ENCODE measurements around the gene APOA1. TPM values are rescaled to one million over a fixed set of nuclear protein-coding genes. Genes with fewer than 3 reads are reported as not detected.
"Not testable (repeated sequence)": the region's sequence is repeated elsewhere in the genome, so short reads cannot be mapped to it uniquely, and the experiment has no call there.

Gene APOA1
- total RNA-seq, 1 donor from 2014 or later = not detected

DNA sequence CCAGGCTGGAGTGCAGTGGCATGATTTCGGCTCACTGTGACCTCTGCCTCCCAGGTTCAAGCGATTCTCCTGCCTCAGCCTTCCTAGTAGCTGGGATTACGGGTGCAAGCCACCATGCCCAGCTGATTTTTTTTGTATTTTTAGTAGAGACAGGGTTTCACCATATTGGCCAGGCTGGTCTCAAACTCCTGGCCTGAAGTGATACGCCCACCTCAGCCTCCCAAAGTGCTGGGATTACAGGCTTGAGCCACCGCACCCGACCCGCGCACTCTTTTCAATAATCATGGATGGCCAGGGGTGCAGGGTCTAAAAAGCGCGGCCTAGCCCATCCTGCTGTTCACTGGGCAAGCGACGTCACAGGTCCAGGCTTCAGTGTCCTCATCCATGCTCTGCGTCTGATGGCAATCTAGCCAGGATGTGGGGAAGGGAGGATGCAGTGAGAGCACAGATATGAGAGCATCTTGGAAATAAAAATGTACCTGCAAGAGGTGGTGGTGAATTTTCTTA lies 2.8 kb downstream of the APOA1 start:
- DNase-seq (ENCODE audit: low read depth in 2 of 2) = not testable (repeated sequence)

DNA sequence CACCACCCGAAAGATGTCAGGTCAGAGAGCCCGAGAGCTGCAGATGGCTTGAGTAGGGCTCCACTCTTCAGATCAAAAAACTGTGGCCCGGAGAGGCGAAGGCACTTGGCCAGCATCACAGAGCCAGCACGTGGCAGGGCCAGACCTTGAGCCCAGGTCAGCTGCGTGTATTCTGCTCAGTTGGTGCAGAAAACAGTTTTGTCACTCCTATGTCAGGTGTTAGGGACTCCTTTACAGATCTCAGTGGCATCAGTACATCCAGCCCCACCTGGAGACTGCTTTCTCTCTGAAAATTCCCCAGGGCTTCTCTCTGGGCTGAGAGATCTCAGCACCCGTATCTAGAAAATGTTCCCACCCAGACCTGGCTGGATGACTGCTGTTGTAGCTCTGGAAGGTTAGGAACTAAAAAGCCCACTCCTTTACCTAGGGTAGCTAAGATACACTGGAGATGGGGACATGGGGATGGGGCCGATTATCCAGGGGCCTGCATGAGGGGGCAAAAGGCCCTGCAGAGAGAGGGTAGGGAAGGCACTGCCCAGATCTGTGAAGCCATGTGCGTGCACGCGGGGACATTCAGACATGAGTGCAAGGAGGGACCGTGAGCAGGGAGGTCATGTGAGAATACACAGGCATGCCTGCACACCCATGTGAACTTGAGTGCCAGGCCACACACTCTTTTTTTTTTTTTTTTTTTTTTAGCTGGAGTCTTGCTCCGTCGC lies 3.4 kb downstream of the APOA1 start:
- no peak for DNase-seq (ENCODE audit: low read depth in 2 of 2)

DNA sequence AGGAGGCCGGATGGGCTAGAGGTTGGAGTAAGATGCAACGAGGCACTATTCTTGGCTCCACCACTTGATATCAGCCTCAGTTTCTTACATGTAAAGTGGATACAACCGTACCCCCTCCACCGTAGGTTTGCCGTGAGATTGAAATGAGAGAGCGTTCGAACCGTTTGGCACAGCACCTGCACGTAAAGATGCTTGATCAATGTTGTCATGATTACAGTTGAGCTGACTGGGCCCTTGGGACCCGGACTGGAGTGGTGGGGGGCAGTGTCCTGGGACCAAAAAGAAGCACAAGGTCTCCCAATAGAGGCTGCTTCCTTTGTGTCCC lies 4.0 kb downstream of the APOA1 start:
- DNase-seq (ENCODE audit: low read depth in 2 of 2) = no peak

DNA sequence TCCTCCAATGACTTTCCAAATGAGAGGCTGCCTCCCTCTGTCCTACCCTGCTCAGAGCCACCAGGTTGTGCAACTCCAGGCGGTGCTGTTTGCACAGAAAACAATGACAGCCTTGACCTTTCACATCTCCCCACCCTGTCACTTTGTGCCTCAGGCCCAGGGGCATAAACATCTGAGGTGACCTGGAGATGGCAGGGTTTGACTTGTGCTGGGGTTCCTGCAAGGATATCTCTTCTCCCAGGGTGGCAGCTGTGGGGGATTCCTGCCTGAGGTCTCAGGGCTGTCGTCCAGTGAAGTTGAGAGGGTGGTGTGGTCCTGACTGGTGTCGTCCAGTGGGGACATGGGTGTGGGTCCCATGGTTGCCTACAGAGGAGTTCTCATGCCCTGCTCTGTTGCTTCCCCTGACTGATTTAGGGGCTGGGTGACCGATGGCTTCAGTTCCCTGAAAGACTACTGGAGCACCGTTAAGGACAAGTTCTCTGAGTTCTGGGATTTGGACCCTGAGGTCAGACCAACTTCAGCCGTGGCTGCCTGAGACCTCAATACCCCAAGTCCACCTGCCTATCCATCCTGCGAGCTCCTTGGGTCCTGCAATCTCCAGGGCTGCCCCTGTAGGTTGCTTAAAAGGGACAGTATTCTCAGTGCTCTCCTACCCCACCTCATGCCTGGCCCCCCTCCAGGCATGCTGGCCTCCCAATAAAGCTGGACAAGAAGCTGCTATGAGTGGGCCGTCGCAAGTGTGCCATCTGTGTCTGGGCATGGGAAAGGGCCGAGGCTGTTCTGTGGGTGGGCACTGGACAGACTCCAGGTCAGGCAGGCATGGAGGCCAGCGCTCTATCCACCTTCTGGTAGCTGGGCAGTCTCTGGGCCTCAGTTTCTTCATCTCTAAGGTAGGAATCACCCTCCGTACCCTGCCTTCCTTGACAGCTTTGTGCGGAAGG lies 4.8 kb downstream of the APOA1 start:
- no peak for DNase-seq (ENCODE audit: low read depth in 2 of 2)

DNA sequence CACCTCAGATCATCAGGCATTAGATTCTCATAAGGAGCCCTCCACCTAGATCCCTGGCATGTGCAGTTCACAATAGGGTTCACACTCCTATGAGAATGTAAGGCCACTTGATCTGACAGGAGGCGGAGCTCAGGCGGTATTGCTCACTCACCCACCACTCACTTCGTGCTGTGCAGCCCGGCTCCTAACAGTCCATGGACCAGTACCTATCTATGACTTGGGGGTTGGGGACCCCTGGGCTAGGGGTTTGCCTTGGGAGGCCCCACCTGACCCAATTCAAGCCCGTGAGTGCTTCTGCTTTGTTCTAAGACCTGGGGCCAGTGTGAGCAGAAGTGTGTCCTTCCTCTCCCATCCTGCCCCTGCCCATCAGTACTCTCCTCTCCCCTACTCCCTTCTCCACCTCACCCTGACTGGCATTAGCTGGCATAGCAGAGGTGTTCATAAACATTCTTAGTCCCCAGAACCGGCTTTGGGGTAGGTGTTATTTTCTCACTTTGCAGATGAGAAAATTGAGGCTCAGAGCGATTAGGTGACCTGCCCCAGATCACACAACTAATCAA lies 5.6 kb downstream of the APOA1 start:
- no peak for DNase-seq (ENCODE audit: low read depth in 2 of 2)

DNA sequence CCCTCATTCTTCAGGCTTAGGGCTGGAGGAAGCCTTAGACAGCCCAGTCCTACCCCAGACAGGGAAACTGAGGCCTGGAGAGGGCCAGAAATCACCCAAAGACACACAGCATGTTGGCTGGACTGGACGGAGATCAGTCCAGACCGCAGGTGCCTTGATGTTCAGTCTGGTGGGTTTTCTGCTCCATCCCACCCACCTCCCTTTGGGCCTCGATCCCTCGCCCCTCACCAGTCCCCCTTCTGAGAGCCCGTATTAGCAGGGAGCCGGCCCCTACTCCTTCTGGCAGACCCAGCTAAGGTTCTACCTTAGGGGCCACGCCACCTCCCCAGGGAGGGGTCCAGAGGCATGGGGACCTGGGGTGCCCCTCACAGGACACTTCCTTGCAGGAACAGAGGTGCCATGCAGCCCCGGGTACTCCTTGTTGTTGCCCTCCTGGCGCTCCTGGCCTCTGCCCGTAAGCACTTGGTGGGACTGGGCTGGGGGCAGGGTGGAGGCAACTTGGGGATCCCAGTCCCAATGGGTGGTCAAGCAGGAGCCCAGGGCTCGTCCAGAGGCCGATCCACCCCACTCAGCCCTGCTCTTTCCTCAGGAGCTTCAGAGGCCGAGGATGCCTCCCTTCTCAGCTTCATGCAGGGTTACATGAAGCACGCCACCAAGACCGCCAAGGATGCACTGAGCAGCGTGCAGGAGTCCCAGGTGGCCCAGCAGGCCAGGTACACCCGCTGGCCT lies 7.1 kb downstream of the APOA1 start:
- no peak for DNase-seq (ENCODE audit: low read depth in 2 of 2)

DNA sequence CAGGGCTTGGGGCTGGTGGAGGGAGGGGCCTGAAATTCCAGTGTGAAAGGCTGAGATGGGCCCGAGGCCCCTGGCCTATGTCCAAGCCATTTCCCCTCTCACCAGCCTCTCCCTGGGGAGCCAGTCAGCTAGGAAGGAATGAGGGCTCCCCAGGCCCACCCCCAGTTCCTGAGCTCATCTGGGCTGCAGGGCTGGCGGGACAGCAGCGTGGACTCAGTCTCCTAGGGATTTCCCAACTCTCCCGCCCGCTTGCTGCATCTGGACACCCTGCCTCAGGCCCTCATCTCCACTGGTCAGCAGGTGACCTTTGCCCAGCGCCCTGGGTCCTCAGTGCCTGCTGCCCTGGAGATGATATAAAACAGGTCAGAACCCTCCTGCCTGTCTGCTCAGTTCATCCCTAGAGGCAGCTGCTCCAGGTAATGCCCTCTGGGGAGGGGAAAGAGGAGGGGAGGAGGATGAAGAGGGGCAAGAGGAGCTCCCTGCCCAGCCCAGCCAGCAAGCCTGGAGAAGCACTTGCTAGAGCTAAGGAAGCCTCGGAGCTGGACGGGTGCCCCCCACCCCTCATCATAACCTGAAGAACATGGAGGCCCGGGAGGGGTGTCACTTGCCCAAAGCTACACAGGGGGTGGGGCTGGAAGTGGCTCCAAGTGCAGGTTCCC lies 7.8 kb downstream of the APOA1 start, which contains the start of gene APOC3:
Gene APOC3 (plus strand): TSS at position 383 of the 659 bp plus-strand sequence. CDS start 676 bp downstream, outside the sequence.
- DNase-seq (ENCODE audit: low read depth in 2 of 2) = no peak

DNA sequence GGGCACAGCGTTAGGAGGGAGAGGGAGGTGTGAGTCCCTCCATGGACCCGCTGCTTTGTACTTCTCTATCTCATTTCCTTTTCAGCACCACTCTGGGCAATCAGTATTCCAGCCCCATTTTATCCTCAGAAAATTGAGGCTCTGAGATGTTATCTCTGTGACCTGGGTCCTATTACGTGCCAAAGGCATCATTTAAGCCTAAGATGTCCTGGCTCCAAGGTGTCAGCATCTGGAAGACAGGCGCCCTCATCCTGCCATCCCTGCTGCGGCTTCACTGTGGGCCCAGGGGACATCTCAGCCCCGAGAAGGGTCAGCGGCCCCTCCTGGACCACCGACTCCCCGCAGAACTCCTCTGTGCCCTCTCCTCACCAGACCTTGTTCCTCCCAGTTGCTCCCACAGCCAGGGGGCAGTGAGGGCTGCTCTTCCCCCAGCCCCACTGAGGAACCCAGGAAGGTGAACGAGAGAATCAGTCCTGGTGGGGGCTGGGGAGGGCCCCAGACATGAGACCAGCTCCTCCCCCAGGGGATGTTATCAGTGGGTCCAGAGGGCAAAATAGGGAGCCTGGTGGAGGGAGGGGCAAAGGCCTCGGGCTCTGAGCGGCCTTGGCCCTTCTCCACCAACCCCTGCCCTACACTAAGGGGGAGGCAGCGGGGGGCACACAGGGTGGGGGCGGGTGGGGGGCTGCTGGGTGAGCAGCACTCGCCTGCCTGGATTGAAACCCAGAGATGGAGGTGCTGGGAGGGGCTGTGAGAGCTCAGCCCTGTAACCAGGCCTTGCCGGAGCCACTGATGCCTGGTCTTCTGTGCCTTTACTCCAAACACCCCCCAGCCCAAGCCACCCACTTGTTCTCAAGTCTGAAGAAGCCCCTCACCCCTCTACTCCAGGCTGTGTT lies 8.5 kb downstream of the APOA1 start:
- no peak for DNase-seq (ENCODE audit: low read depth in 2 of 2)

DNA sequence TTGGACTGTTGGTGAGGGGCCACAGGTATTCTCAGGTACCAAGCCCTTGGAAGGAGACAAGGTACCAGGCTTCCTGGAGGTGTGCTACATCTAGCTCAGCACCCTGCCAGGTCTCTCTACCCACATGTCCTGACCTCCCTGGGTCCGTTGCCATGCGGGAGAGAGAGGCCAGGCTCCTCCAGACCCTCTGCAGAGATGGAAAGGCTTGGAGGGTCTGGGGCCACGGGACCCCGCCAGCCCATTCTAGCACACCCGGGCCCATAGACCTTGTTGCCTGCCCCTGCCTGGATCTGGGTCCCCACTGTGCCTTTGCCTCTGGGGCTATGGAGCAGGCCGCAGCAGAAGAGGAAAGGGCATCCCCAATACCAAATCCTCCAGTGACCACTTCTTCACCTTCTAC lies 10.0 kb downstream of the APOA1 start:
- DNase-seq (ENCODE audit: low read depth in 2 of 2) = no peak

DNA sequence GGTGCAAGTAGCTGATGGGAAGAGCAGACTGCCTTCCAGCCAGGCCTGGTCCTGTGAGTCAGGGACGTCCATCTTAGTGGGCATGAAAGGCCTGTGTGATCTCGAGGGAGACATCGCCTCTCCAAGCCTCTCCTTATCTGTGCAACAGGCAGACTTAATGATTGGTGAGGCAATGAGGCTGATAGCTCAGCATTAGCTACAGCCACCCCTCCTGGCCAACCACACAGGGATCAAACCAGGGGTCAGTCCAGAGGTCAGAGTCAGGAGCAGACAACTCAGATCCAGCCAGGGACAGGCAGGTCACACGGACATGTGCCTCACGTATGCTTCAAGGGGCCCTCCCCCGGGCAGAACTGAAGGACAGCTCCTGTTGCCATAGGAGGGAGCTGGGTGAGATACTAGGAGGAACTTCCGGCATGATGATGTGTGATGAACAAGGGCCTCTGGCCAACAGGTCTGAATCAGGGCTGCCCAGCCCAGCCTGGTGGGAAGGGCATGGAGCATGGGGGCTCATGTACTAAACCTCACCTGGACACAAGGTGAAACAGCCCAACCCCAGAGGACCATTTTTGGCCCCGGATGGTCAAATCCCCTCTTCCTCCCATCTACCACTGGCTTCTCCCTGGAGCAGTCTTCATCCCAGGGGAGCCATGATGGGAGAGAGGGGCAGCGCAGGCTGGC lies 10.5 kb downstream of the APOA1 start:
- DNase-seq (ENCODE audit: low read depth in 2 of 2) = no peak

DNA sequence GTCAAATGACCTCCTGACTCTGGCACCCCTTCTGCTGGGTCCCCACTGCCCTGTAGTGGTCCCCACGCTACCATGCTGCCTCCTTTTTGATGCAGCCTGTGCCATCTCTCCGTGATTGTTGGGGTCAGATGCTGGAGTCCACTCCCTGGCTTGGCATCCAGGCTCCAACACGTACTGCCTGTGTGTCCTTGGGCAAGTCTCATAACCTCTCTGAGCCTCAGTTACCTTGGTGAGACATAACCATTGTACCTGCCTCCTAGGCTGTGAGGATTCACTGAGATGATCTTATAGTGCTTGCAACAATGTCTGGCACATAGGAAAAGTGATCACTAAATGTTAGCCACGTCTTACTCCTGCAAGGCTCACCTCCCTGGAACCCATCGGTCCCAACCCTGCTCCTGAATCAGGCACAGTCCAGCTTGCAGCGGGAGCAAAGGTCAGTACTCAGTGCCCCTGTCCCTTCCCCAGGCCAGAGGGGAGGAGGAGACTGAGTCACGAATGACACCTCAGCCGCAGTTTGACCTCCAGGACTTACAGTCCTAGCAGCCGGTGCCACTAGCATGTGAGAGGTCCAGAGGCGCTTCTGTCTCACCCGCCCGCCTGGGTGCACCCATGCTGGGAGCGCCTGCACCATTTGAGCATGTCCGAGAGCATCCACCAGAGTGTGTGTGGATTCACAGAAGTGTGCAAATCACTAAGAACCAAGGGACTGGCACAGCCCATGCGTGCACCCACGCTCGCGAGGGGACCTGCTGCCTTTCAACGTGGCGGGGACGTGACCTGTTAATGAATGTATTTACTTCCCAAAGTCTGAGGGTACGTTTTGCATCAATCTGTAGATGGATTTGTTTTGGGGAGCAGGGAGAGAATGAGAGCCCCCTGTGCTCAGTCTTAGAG lies 11.3 kb downstream of the APOA1 start:
- DNase-seq (ENCODE audit: low read depth in 2 of 2) = no peak

DNA sequence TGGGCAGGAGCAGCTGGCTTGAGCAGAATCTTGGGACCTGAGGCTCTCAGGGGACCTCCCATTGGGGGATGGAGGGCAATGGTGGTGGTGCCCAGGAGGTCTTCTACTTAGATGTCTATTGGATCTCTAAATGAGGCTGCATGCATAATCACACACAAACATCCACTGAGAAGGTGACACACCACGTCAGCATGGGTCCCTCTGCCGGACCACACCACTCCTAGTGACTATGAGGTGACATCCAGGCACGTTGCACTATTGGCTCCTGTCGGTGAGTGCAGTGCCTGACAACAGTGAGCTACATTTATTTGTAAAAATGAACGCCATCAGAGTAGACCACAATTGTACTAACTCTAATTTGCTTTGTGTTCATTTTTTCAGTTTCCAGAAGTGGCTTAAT lies 12.0 kb downstream of the APOA1 start:
- DNase-seq (ENCODE audit: low read depth in 2 of 2) = no peak

DNA sequence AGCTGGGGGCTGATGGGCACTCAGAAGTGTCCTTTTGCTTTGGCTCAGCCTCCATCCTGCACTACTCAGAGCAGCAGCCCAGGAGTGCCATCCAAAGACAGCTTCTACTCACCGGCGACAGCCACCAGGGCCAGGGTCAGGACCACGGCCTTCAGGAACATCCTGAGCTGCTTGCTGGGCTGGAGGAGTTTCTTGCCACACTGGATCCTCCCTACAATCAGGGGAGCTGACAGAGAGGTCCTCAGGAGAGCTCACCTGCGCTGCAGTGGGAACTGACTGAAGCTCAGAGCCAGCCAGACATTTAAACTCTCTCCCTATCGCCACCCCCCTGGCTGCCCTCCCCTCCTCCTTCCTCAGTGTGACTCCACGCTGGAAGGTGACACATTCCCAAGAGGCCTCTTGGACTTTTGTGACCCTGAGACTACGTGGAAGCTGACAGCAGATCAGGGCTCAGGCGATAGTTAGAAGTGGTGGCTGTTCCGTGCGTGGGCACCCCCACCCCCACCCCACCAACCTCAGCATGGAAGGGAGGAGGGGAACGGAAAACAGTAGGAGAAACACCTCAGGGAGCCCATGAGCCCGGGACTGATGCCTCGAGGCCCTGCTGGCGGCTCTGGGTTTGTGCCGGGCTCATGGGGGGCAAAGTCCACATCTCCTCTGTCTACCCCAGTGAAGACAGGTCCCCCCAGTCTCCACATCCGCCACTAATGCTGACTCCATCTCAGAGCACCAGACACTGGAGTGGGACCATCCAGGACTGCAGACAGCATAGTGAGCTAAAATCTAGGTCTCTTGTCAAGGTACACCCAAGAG lies 14.2 kb downstream of the APOA1 start, which contains the start of gene APOA4:
Gene APOA4 (minus strand): TSS at position 274 of the 813 bp plus-strand sequence. CDS start 113 bp downstream, at position 161.
- DNase-seq (ENCODE audit: low read depth in 2 of 2) = no peak

DNA sequence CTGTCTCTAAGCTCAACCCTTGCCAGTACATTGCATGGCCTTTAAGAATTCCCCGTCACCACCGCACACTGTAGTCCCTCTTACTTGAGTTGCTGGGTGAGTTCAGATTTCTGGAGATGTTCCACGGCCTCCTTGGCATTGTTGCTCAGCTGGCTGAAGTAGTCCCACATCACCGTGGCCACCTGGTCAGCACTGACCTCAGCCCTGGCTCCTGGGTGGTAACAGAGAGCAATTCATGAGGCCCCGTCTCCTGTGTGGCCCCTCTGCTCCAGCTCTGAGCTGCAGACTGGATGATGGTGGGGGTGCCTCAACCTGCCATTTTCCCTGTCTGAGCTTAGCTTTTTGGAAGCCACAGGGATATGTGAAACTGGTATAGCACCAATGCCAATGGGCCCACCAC lies 14.8 kb downstream of the APOA1 start:
- DNase-seq (ENCODE audit: low read depth in 2 of 2) = no peak

DNA sequence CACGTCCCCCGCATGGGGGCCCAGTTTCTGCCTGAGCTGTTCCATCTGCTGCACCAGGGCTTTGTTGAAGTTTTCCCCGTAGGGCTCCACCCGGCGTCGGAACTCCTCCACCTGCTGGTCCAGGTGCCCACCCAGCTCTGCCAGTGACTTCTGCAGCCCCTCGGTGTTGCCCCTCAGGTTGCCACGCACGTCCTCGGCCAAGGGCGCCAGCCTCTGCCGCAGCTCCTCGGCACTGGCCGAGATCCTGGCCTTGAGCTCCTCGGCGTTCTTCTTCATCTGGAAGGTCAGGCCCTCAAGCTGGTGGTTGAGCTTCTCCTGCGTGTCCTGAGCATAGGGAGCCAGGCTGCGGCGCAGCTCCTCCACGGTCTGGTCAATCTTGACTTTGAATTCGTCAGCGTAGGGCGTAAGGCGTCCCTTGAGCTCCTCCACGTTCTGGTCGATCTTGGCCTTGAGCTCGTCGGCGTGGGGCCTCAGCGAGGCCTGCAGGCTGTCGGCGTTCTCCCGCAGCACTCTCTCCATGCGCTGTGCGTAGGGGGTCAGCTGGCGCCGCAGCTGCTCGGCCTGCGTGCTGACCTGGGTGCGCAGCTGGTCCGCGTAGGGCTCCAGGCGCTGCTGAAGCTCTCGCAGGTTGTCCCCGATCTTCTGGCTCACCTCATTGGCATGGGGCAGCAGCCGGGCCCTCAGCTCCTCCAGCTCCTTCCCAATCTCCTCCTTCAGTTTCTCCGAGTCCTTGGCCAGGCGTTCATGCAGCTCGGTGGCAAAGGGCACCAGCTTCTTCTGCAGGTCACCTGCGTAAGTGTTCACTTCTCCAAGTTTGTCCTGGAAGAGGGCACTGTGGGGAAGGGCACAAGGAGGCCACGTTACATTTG lies 16.1 kb downstream of the APOA1 start:
- DNase-seq (ENCODE audit: low read depth in 2 of 2) = no peak

DNA sequence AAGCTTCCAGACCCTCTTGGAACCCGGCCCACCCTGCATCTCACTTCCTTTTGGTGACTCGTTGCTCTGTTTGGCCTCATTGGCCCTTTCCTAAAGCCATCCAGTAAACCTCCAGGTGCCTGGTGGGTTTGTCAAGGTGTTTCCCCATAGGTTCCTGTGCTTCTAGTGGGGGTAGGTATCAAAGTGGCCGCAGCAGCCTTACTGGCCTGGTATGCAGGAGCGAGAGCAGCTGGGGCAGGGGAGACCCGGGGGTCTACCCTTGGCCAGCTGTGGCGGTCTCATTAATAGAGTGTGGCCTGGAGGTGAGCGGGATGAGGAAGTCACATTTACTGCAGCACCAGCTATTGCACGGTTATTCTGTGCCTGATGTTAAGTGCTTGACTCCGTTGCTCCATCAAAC lies 18.4 kb downstream of the APOA1 start:
- no peak for DNase-seq (ENCODE audit: low read depth in 2 of 2)

Measured in dermis microvascular lymphatic vessel endothelial cell (primary cell).